GM12865 (cell line): ENCODE results near the gene ADAMTS17.

Source experiments
- DNase-seq: peaks from one replicate; pipeline ENCODE4 v3.0.0; 2010; ENCODE audit warnings: low read depth
- H3K4me3 ChIP-seq: 2 replicates; pipeline ENCODE4 v1.5.1; 2011; ENCODE audit warnings: mild to moderate bottlenecking, low read depth, low read length, control low read depth
- CTCF ChIP-seq: IDR thresholded peaks from 2 replicates; pipeline ENCODE4 v1.5.1; 2011; ENCODE audit warnings: low read length, control low read depth, low read depth, inconsistent platforms; ENCODE audit not compliant: insufficient read depth; ENCODE audit errors: missing control alignments

ADAMTS17 gene

GRCh38 chr15:100206643-100207042 lies 135.1 kb downstream of the ADAMTS17 start:
- no peak for DNase-seq
- TF ChIP-seq CTCF: no peak
- no peak overlapping the region for H3K4me3 ChIP-seq

GRCh38 chr15:100205549-100206295 lies 136.1 kb downstream of the ADAMTS17 start:
- no peak overlapping the region for H3K4me3 ChIP-seq

GRCh38 chr15:100204771-100205170 lies 137.0 kb downstream of the ADAMTS17 start:
- TF ChIP-seq CTCF: no peak
- H3K4me3 ChIP-seq: no peak overlapping the region
- no peak for DNase-seq

More at GRCh38 chr15:100205549-100206295, 136.1 kb downstream of the ADAMTS17 start:
- no peak for DNase-seq
- TF ChIP-seq CTCF: no peak

GRCh38 chr15:100204211-100204610 lies 137.6 kb downstream of the ADAMTS17 start:
- DNase-seq: no peak
- H3K4me3 ChIP-seq: no peak overlapping the region
- no peak for TF ChIP-seq CTCF

GRCh38 chr15:100202309-100202960 lies 139.3 kb downstream of the ADAMTS17 start:
- no peak overlapping the region for H3K4me3 ChIP-seq
- DNase-seq: no peak
- TF ChIP-seq CTCF: no peak

- no peak overlapping the region for H3K4me3 ChIP-seq
- DNase-seq: peak; percentile 42
Observed at GRCh38 chr15:100201376-100202280, 140.1 kb downstream of the ADAMTS17 start.

More at GRCh38 chr15:100201376-100202280, 140.1 kb downstream of the ADAMTS17 start:
- TF ChIP-seq CTCF: no peak
